DND-41 (cell line): ENCODE measurements around the gene MOV10L1.

Experiments
- ATAC-seq: fragments of 200-7000 bp; cut with Tn5 transposase; 3 replicates; pipeline ENCODE4 v1.9.1; 2021; ENCODE audit warnings: low read depth; ENCODE audit not compliant: insufficient read depth
- DNase-seq: peaks from one replicate; pipeline ENCODE4 v3.0.0-alpha.2; 2020
- H2AFZ ChIP-seq: 2 replicates; pipeline ENCODE4 v1.6.0; 2012; ENCODE audit warnings: low read depth, low read length
- H3K27ac ChIP-seq: 2 replicates; pipeline ENCODE4 v1.5.1; 2012; ENCODE audit warnings: low read length, inconsistent platforms
- H3K27me3 ChIP-seq: fragments of 200-600 bp; sonication (generic); 2 replicates; pipeline ENCODE4 v1.6.0; 2012; ENCODE audit warnings: low read length, mild to moderate bottlenecking, inconsistent platforms; ENCODE audit not compliant: insufficient read depth, poor library complexity
- H3K36me3 ChIP-seq: 2 replicates; pipeline ENCODE4 v1.5.1; 2012; ENCODE audit warnings: low read length, inconsistent platforms; ENCODE audit not compliant: insufficient read depth
- H3K4me1 ChIP-seq: 2 replicates; pipeline ENCODE4 v1.5.1; 2012; ENCODE audit warnings: mild to moderate bottlenecking, low read length; ENCODE audit not compliant: insufficient read depth
- H3K4me2 ChIP-seq: 2 replicates; pipeline ENCODE4 v1.6.0; 2012; ENCODE audit warnings: mild to moderate bottlenecking, moderate library complexity, low read length, inconsistent platforms; ENCODE audit not compliant: insufficient read depth
- H3K4me3 ChIP-seq, 2 experiments: fragments of 200-600 bp in 1 of 2; shearing (Covaris generic) in 1 of 2; 2 replicates each; pipeline ENCODE4 v1.5.1; 2012 to 2016; ENCODE audit warnings: inconsistent platforms in 2 of 2, low read length in 2 of 2, mild to moderate bottlenecking in 2 of 2, low read depth in 1 of 2, moderate library complexity in 1 of 2
- H3K79me2 ChIP-seq: 2 replicates; pipeline ENCODE4 v1.6.0; 2012; ENCODE audit warnings: low read length, inconsistent platforms; ENCODE audit not compliant: insufficient read depth
- H3K9ac ChIP-seq: 2 replicates; pipeline ENCODE4 v1.6.0; 2012; ENCODE audit warnings: low read depth, mild to moderate bottlenecking, inconsistent platforms, low read length, moderate library complexity
- H3K9me3 ChIP-seq: 2 replicates; pipeline ENCODE4 v1.5.1; 2012; ENCODE audit warnings: low read length, moderate library complexity, mild to moderate bottlenecking, inconsistent platforms; ENCODE audit not compliant: insufficient read depth, severe bottlenecking
- H4K20me1 ChIP-seq: 2 replicates; pipeline ENCODE4 v1.6.0; 2012; ENCODE audit warnings: low read length; ENCODE audit not compliant: insufficient read depth
- EZH2 ChIP-seq: IDR thresholded peaks from 3 replicates; pipeline ENCODE4 v1.6.1; 2012; ENCODE audit warnings: borderline replicate concordance, low read depth, mild to moderate bottlenecking, moderate library complexity, low read length, inconsistent platforms; ENCODE audit not compliant: severe bottlenecking
- TF ChIP-seq, protein P1 (sequence below): IDR thresholded peaks from 2 replicates; pipeline ENCODE4 v1.5.1; 2012; ENCODE audit warnings: borderline replicate concordance, low read length, moderate library complexity, mild to moderate bottlenecking; ENCODE audit not compliant: poor library complexity, severe bottlenecking; ENCODE audit errors: extremely low read depth

Gene MOV10L1

DNA sequence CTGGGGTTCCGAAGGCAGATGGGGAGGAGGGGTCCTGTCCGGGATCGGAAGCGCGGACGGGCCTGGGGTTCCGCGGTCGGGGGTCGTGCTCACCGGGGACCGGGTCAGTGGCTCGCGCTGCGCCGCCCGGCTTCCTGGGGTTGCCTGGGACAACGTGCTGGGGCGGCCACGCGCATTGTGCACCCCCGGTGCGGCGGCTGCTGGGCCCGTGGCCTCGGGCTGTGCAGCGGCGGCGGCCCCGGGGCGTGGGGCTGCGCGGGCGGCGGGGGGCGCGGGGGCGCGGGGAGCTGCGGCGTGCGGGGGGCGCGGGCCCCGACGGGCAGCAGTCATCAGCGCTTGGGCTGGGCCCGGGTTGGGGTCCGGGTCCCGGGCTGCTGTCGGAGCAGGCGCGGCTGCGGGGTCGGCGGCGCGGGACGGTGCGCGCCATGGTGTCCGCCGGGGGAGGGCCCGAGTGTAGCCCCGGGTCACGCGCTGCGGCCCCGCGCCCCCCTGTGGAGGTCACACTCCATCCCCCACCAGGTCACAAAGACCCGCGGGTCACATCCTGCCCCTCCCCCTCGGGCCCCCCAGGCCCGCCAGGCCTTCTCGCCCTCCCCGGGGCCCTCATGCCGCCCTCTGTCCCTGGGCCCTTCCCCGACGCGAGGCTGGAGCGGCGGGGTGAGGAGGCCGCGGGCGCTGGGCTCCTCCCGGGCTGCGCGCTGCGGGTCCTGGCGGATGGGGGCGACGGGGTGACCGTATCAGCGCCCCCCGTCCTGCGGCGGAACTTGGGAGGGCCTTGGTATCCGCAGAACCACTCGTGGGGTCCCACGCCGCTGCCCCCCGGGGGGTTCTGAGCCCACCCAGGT lies 31.5 kb upstream of the MOV10L1 start, which contains the start of gene TTLL8:
TSS of gene TTLL8 (minus strand) at position 238 of the 845 bp plus-strand sequence.
- no peaks in the 10 kb centered on the region for H3K9me3 ChIP-seq
- no peaks in the 10 kb centered on the region for H3K27me3 ChIP-seq
- no peaks in the 10 kb centered on the region for H3K79me2 ChIP-seq
- no peak within 1 kb of the TSS for H3K9ac ChIP-seq
- no peaks in the 10 kb centered on the region; the same call in 1 of the 2 replicates for H4K20me1 ChIP-seq
- no peak for TF ChIP-seq EZH2
- TF ChIP-seq, protein P1, sequence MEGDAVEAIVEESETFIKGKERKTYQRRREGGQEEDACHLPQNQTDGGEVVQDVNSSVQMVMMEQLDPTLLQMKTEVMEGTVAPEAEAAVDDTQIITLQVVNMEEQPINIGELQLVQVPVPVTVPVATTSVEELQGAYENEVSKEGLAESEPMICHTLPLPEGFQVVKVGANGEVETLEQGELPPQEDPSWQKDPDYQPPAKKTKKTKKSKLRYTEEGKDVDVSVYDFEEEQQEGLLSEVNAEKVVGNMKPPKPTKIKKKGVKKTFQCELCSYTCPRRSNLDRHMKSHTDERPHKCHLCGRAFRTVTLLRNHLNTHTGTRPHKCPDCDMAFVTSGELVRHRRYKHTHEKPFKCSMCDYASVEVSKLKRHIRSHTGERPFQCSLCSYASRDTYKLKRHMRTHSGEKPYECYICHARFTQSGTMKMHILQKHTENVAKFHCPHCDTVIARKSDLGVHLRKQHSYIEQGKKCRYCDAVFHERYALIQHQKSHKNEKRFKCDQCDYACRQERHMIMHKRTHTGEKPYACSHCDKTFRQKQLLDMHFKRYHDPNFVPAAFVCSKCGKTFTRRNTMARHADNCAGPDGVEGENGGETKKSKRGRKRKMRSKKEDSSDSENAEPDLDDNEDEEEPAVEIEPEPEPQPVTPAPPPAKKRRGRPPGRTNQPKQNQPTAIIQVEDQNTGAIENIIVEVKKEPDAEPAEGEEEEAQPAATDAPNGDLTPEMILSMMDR = no peak
- no peak within 1 kb of the TSS for H3K27ac ChIP-seq
- no peak within 1 kb of the TSS for H3K4me3 ChIP-seq
- no peak for DNase-seq
- no peaks in the 10 kb centered on the region for H3K36me3 ChIP-seq
- no peaks in the 10 kb centered on the region for H3K4me1 ChIP-seq
- no peak within 1 kb of the TSS for H2AFZ ChIP-seq
- H3K4me2 ChIP-seq = no peak within 1 kb of the TSS
- no peak for ATAC-seq

DNA sequence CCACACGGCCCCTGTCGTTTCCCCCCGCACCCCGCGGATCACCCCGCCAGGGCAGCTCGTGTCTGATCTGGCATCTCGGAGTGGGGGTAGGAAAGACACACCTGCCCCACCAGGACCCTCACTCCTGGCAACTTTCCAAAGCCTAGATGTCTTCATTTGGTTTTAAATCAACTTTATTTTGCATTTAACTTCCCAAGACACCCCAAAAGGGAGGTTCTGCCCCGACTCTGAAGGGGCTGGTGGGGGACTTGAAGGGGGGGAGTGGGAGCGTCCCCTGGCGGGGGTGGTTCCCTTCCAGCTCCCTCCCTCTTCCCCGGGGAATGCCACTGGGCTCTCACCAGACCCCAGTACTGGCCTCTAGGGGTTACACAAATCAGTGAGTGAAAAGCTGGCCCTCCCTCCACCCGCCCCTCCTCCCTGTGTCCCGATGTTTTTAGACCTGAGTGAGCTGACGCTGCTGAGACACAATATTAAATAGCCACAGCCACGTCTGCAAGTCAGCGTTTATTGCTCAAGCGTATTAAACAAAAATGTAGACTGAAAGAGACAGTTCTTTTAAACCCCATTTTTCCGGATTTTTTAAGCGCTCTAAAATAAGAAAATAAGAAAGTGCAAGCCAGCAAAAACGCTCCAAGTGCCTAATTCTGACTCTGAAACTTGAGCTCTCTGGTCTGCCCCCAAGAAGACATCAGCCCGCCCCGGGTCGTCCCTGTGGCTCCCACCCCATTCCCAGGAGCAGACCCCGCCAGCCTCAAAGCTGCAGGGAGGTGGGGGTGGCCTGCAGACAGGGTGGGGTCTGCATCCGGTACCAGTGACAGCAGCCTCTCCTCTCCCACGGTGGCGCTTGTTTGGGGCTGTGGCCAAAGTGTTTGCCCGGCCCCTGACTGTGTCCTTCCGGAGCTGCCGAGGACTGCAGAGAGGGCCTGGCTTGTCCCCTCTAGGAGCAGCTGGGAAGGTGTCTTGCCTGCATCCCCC lies 30.6 kb upstream of the MOV10L1 start:
- no peak for ATAC-seq
- no peak overlapping the region for H3K4me3 ChIP-seq
- H3K79me2 ChIP-seq = no peaks in the 10 kb centered on the region
- no peak overlapping the region for H3K4me2 ChIP-seq
- no peak for DNase-seq
- no peak overlapping the region for H3K9ac ChIP-seq
- H3K27ac ChIP-seq = no peak overlapping the region
- no peaks in the 10 kb centered on the region for H3K36me3 ChIP-seq
- no peaks in the 10 kb centered on the region for H3K9me3 ChIP-seq
- no peaks in the 10 kb centered on the region for H3K27me3 ChIP-seq
- H3K4me1 ChIP-seq = no peaks in the 10 kb centered on the region
- TF ChIP-seq, protein P1 = no peak
- TF ChIP-seq EZH2 = no peak
- H2AFZ ChIP-seq = no peak overlapping the region
- H4K20me1 ChIP-seq = no peaks in the 10 kb centered on the region; the same call in 1 of the 2 replicates

DNA sequence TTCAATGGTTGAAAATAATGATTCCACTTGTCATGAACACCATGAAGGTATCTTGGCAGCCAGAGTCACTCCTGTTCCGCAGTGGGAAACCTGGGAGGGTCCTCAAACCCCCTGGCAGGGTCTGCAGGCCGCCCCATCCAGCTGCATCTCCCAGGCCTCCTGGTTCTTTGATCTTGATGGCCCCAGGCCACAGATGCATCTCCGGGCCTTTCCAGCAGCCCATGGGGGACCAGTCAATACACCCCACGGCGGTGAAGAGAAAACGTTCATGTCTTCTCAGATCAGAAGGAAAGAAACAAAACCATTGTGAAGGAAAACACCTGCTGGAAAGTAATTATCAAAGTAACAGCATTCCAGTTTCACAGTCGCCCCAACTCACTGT lies 29.9 kb upstream of the MOV10L1 start:
- H3K4me1 ChIP-seq = no peaks in the 10 kb centered on the region
- H2AFZ ChIP-seq = no peak overlapping the region
- TF ChIP-seq, protein P1 = no peak
- TF ChIP-seq EZH2 = no peak
- H3K9ac ChIP-seq = no peak overlapping the region
- H3K27me3 ChIP-seq = no peaks in the 10 kb centered on the region
- H3K36me3 ChIP-seq = no peaks in the 10 kb centered on the region
- no peaks in the 10 kb centered on the region for H3K79me2 ChIP-seq
- ATAC-seq (no peak), DNase-seq (no peak)
- H4K20me1 ChIP-seq = no peaks in the 10 kb centered on the region; the same call in 1 of the 2 replicates
- H3K9me3 ChIP-seq = no peaks in the 10 kb centered on the region
- H3K4me2 ChIP-seq = no peak overlapping the region
- no peak overlapping the region for H3K27ac ChIP-seq
- H3K4me3 ChIP-seq = no peak overlapping the region
